Bronchial epithelial cell (primary cell): Measurements from ENCODE around the gene ADGRV1. TPM values are rescaled to one million over a fixed set of nuclear protein-coding genes. Genes with fewer than 3 reads are reported as not detected.
"Not testable (repeated sequence)": the region's sequence is repeated elsewhere in the genome, so short reads cannot be mapped to it uniquely, and the experiment has no call there.

Experiments used
- DNase-seq: peaks from one replicate; pipeline ENCODE4 v3.0.0-alpha.2; 2010; ENCODE audit warnings: low read depth
- FAIRE-seq: peaks from 2 replicates; lab custom pipeline; 2011; peaks lifted over from hg19 to GRCh38; lab: Jason Lieb, UNC
- H3K27me3 ChIP-seq: 2 replicates; pipeline ENCODE4 v1.5.1; 2011; ENCODE audit warnings: low read length; ENCODE audit not compliant: control insufficient read depth, insufficient read depth
- H3K36me3 ChIP-seq: 2 replicates; pipeline ENCODE4 v1.5.1; 2011; ENCODE audit warnings: low read length; ENCODE audit not compliant: control insufficient read depth, insufficient read depth
- H3K4me3 ChIP-seq: 2 replicates; pipeline ENCODE4 v1.5.1; 2011; ENCODE audit warnings: mild to moderate bottlenecking, low read depth, low read length, control low read depth
- total RNA-seq: library from RNA; depleted of rRNA; stranded (reverse); fragments of >200 nt; gene quantifications from 2 replicates; pipeline ENCODE4 v1.2.1, GENCODE V29; 2014
- TF ChIP-seq, protein P1 (sequence below): IDR thresholded peaks from 2 replicates; pipeline ENCODE4 v1.5.1; 2011; ENCODE audit warnings: mild to moderate bottlenecking, moderate library complexity, low read length, control low read depth, inconsistent platforms; ENCODE audit not compliant: insufficient read depth, severe bottlenecking

The ADGRV1 gene
- total RNA-seq, 1 donor from 2014 or later: 1.6 TPM

DNA sequence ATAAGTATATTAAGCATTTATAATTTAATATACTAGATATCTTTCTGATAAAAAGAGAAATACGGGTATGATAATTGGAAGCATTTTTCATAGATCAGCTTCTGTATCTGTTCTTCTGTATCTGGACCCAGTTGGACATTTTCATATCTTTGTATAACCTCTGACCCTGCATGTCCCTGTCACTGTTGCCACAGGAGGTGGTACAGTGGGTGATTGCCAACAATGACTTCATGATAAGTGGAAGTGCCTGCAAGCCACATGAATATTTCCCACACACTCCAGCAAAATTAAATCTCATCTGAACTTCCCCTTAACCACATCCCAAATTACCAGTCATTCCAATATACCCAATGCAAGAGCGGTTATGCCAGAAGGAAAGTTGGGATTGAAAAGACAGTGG, 448.1 kb downstream of the ADGRV1 start:
- no peaks in the 10 kb centered on the region for H3K27me3 ChIP-seq
- H3K4me3 ChIP-seq: no peak overlapping the region
- no peak for FAIRE-seq
- no peaks in the 10 kb centered on the region for H3K36me3 ChIP-seq
- TF ChIP-seq, protein P1, sequence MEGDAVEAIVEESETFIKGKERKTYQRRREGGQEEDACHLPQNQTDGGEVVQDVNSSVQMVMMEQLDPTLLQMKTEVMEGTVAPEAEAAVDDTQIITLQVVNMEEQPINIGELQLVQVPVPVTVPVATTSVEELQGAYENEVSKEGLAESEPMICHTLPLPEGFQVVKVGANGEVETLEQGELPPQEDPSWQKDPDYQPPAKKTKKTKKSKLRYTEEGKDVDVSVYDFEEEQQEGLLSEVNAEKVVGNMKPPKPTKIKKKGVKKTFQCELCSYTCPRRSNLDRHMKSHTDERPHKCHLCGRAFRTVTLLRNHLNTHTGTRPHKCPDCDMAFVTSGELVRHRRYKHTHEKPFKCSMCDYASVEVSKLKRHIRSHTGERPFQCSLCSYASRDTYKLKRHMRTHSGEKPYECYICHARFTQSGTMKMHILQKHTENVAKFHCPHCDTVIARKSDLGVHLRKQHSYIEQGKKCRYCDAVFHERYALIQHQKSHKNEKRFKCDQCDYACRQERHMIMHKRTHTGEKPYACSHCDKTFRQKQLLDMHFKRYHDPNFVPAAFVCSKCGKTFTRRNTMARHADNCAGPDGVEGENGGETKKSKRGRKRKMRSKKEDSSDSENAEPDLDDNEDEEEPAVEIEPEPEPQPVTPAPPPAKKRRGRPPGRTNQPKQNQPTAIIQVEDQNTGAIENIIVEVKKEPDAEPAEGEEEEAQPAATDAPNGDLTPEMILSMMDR: no peak
- no peak for DNase-seq

DNA sequence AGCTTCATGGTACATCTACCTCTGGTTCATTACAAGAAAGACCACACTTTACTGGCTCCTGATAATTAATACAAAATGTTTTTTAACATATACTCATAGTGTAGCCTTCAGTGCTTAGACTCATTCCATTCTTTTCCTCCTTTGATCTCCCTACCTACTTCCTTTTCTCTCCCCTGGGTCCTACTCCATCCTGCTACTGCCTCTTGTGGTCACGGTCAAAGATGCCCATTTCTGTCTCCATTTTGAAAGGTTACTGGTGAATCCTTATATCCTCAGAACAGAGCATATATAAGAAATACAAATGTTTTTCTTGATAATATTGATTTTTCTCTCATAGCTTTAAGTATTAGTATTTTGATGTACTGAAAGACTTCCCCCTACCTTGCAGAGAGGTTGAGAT, 448.7 kb downstream of the ADGRV1 start:
- Histone ChIP-seq H3K36me3 (no peaks in the 10 kb centered on the region), H3K4me3 (no peak overlapping the region), H3K27me3 (no peaks in the 10 kb centered on the region)
- TF ChIP-seq, protein P1: no peak
- no peak for FAIRE-seq
- no peak for DNase-seq

DNA sequence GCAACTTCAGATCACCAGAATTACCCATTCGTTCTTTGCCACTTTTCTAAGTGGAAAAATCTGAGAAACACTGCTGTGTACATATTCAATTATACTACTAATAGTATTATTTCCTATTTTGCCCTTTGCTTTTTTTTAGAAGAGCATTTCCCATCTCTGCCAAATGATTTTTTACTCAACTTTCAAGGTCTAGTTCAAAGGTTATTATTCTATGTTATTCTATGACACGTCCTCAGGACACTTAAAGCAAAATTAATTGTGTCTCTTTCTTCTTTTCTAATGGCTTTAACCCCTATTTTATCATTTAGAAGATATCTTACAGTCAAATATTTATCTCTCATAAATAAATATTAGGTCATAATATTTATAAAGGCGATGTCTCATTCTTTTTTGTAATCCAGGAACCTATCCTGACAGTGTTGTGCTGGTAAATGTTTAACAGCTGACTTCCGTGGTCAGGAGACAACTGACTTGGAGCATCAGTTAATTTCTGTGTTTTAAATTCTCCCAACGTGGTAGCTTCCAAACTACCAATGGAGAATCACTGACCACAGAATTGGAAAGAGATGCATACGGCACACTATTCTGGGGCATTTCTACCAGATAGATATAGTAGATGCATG, 449.3 kb downstream of the ADGRV1 start:
- H3K36me3 ChIP-seq: no peaks in the 10 kb centered on the region
- H3K27me3 ChIP-seq: no peaks in the 10 kb centered on the region
- DNase-seq (no peak), FAIRE-seq (no peak)
- TF ChIP-seq, protein P1: no peak
- no peak overlapping the region for H3K4me3 ChIP-seq

DNA sequence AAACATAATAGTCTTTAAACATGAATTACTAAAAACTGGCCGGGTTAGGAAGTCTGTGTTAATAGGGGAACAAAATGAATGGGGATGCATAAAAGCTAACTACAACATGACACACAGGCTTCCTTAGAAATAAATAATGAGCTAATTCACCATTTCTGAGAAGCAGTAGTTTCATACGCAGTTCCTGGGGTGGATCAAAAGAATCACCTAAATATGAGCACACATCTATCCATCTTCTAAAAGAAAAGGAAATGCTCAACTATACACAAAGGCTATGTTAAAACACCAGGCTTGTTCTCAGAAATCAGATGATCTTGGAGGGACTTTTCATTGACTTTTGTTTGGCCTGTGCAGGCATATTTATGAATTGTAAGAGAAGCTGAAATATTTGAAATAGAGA, 451.5 kb downstream of the ADGRV1 start:
- TF ChIP-seq, protein P1: no peak
- H3K27me3 ChIP-seq: no peaks in the 10 kb centered on the region
- DNase-seq (no peak), FAIRE-seq (no peak)
- no peaks in the 10 kb centered on the region for H3K36me3 ChIP-seq
- H3K4me3 ChIP-seq: no peak overlapping the region

DNA sequence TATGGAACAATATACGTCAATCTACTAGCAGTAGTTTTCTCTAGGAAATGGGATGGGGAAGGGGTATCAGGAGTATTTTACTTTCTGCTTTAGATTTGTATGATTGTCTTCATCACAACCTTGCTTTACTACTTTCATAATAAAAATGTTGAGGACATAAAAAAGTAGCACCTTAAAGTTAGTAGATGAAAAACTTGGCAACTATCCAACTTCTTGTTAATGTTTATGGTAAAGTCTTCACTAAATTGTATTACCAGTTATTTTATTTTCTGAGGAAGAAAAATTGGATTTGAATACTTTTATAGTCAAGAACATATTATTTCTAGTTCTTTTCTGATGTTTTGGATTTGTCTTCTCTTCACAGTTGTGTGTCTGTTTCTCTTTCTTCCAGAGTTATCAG, 452.4 kb downstream of the ADGRV1 start:
- DNase-seq: no peak
- H3K27me3 ChIP-seq: no peaks in the 10 kb centered on the region
- TF ChIP-seq, protein P1: no peak
- no peak overlapping the region for H3K4me3 ChIP-seq
- FAIRE-seq: no peak
- no peaks in the 10 kb centered on the region for H3K36me3 ChIP-seq

DNA sequence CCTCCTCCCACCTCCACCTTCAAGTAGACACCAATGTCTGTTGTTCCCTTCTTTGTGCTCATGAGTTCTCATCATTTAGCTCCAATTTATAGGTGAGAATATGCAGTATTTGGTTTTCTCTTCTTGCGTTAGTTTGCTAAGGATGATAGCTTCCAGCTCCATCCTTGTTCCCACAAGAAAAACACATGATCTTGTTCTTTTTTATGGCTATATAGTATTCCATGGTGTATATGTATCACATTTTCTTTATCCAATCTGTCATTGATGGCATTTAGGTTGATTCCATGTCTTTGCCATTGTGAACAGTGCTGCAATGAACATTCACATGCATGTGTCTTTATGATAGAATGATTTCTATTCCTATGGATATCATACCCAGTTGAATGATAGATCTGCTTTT, 454.3 kb downstream of the ADGRV1 start:
- not testable (repeated sequence) for H3K4me3 ChIP-seq, H3K36me3 ChIP-seq, DNase-seq, FAIRE-seq, H3K27me3 ChIP-seq
